GM18858 (cell line): ENCODE data around the gene THBS2.
"Not testable (repeated sequence)": the region's sequence is repeated elsewhere in the genome, so short reads cannot be mapped to it uniquely, and the experiment has no call there.

ENCODE experiments used
- ATAC-seq: cut with Tn5 transposase; IDR thresholded peaks from one replicate; pipeline ENCODE4 v1.9.1; 2021; ENCODE audit not compliant: unreplicated experiment

THBS2 gene

DNA sequence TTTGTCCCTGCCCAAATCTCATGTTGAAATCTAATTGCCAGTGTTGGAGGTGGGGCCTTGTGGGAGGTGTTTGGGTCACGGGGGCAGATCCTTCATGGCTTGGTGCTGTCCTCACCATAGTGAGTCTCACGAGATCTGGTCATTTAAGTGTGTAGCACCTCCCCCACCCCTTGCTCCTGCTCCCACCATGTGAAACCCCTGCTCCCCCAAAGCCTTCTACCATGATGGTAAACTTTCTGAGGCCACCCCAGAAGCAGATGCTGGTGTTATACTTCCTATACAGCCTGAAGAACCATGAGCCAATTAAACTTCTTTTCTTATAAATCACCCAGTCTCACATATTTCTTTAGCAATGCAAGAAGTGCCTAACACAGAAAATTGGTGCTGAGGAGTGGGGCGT, 19.9 kb upstream of the THBS2 start:
- ATAC-seq = no peak

DNA sequence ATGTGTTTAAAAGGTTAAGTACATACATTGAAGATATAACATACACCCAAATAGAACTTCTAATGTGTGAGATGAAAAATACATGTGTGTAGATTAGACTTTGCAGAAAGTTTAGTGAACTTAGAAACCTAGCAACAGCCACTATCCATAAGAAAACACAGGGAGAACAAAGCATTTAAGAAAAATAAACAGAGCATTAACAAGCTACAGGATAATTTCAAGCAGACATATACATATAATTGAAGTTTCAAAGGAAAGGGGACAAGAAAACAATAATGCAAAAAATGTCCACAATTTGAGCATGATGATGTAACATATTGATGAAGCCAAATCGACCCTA, 18.2 kb upstream of the THBS2 start:
- ATAC-seq = no peak

DNA sequence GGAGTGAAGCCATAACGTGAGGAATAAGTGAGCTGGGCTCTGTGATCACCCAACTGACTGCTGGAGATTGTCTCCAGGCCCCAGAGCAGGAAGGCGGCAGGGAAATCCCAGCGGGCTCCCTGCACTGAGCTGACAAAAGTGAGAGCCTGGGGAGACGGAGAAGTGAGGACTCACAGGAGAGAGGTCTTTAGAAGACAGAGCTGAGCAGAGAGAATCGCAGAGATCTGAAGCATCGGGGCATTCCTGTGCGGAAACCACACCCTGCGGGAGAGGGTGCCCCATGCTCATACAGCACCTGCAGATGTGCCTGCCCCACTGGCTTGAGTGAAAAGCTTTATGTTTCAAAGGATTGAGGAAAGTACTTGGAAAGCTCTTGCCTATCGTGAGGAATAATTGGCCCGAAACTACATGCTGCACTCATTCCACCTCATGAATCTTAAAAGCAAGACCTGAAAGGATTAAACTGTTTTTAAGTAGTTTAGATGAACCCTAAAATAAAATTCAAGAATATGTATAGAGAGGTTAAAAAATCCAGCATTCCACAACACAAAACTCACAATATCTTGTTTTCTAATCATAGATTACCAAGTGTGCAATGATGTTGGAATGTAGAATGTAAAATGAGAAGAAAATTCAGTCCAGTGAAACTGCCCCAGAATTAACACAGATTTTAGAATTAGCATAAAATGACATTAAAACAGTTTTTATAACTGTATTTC, 17.7 kb upstream of the THBS2 start:
- ATAC-seq = no peak

DNA sequence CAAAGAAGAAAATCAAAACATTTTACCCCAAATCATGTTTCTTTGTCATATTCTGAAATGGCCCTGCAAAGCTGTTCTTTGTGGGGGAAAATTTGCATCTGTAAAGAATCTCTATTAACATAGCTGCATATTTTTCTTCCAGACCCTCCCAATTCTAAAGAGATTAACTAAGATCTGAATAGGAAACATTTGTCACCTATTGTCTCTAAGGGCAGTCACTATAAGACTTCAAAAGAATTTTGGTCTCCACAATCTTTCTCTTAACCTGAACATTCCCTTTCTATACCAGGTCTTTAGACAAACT, 16.4 kb upstream of the THBS2 start:
- not testable (repeated sequence) for ATAC-seq

DNA sequence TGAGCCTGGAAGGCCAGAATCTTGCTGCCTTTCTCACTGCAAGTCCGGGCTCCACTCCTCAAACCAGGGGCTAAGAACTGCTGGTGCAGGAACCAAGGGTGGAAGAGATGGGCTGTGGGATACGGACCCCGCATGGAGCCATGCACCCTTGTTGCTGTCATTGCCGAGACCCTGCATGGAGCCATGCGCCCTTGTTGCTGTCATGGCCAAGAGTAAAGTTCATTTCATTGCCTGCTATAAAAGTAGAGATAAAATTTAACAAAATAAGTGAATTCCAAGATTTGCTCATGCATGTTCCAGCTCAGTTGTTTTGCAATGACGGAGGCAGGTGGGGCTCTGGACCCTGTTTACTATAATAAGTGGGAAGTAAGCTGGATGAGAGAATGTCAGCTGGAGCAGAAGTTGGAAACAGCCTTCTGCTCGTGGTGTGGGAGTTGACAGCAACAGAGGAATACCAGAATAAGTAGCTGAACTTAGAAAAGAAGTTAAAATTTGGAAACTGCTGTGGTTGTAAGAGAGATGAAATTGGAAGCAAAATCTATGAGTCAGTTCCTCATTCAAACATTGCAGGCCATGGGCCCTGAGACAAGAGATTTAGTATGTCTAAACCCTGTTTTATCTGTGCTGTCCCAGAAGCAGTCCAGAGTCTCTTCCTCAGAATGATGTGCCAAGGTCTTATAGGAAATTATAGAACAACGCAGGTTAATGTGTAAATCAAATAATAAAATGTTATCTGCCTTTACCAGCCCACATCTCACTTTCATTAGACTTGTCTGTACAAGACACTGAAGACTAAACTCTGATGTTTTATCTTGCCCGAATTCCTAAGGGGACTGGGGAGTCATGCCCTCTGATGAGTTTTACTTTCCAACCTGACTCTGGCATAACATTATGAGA, 15.8 kb upstream of the THBS2 start:
- ATAC-seq = no peak

DNA sequence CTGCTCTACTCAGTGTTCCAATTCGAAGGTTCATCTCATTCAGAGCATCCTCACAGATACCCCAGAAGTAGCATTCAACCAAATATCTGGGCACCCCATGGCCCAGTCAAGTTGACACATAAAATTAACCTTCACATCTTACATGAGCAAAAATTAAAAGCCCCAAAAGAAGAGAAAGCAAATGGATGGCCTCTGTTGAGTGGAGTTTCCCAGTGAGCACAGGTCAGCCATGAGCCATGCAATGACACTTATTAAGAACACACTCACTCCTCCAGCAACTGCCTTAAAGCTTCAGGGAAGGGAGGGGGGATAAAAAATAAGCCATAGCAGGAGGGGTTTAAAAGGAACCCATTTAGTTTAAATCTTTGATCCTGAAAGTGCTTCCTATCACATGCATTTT, 14.6 kb upstream of the THBS2 start:
- ATAC-seq = no peak

DNA sequence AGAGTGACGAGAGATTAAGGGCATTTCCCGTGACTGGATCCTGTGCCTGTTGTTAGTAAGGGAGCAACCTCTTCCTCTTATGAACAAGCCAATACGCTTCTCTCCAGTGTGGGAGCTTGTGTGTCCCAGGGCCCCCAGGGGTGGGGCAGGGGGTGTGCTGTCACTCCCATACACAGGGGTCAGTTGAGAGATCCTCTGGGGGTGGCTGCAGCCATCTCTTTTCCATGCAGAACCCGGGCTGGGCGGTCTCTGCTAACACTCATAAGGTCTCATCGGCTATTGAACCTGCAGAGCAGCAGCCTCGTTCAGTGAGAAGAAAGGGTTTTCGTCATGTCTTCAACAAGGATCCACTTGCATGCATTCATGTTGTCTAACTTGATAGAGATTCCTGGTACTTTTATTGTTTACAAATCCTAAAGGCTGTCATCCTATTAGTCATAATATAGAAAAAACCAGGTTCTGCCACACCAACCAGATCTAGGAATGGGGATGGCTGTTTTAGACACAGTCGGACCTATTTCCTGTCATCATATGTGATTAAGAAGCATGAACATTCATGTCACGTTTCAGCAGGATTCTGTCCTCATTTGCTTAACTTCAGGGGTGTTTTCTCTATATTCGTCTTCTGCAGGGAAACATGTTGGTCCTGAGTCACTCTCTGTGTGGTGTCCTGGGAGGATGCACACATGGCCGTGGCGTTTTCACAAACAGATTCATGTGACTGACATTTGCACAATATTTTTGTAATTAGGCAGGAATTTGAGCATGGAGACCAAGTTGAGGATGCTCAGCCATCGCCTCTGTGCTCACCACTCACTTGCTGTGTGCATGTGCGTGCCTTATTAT, 13.3 kb upstream of the THBS2 start:
- no peak for ATAC-seq

DNA sequence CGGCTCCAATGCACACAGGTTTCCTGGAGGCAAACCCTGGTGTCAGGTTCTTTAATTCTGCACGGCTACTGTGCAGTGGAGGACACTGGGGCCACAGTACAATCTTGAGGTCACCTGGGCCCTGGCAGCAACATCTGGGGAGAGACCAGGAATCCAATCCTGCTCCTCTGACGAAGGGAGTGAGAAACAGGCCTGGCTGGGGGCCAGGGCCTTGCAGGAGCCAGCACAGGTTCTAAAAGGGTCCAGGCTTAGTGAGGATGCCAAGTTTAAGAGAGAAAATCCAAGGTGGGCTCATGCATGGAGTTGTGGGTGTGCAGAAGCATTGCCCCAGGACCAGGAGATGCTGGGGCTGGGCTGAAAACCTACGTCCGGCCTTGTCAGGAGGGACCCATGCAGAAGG, 12.6 kb upstream of the THBS2 start:
- no peak for ATAC-seq

DNA sequence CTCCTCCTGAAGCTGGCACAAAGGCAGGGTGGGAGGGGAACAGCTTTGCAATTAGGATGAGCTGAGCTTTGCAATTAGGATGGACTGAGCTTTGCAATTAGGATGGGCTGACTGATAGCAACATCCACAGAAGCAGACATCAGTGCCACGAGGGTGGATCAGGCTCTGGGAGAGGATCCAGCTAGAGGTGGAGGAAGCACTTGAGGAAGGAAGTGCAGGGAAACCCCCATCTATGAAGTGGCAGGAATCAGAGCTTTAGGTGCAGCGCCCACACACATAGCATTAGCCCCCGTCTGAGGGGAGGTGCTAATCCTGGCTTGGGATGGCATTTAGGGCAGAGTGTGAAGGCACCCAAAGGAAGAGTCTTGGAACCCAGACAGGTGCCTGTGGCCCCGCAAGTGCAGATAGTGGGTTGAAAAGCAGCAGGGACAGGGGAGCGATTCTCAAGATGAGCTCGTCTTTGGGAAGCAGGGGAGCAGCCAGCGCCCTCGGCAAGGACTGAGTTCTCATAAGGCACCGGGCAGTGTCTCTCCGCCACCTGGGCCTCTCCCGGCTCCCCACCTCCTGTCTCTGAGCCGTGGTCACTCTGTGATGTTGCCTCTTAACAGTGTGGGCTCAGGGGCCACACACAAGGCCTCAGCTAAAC, 12.0 kb upstream of the THBS2 start:
- no peak for ATAC-seq

DNA sequence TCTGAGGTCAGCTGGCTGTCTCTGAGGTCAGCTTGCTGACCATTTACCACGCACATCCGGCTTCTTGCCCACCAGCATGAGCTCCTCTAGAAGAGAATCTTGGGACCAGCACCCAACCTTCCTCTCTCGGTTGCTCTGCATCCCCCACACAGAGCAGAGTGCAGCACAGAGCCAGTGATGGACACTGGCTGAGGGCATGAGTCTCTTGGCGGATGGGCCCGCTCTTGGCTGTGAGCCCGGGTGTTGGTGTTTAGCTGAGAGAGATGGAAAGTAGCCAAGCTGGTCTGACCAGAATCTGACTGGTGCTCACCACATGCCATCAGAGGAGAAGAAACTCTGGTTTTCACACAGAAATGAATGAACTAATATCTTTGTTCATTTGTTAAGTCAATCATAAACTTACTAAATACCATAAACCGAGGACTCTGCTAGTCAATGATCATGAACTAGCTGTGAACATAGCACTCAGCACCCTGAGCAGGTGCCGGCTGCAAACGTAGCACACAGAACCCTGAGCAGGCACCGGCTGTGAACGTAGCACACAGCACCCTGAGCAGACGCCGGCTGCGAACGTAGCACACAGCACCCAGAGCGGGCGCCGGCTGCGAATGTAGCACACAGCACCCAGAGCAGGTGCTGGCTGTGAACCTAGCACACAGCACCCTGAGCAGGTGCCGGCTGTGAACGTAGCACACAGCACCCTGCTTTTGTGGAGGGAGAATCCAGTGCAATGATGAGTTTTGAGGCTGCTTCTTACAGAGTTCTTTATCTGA, 10.4 kb upstream of the THBS2 start:
- no peak for ATAC-seq

DNA sequence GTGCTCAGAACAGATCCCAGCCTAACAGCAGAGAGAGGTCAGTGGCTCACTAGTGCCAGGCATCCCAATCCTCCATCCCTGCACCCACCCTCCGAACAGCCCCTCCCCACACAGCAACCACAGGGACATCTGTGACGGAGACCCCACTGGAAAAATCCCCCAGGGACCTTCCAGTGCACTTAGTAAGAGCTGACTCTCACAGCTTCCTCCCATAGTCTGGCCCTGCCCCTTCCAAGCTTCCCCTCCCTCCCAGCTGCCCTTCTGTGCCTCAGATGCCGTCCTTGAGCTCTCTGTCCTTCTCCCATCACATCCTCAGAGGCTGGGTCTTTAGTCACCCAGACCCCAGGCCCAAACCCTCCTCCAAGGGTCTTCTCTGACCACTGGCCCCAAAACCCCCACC, 9.7 kb upstream of the THBS2 start:
- no peak for ATAC-seq

DNA sequence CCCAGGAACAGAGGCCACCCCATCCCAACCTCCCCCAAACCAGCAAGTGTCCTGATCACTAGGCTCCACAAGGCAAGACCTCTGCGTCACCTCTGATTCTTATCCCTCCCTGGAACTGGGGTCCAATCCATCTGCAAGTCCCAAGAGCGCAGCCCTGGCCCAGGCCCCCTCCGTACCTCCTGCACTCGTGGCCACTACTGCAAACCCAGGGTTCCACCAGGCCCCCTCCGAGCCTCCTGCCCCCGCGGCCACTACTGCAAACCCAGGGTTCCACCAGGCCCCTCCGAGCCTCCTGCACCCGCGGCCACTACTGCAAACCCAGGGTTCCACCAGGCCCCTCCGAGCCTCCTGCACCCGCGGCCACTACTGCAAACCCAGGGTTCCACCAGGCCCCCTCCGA, 9.0 kb upstream of the THBS2 start:
- not testable (repeated sequence) for ATAC-seq

DNA sequence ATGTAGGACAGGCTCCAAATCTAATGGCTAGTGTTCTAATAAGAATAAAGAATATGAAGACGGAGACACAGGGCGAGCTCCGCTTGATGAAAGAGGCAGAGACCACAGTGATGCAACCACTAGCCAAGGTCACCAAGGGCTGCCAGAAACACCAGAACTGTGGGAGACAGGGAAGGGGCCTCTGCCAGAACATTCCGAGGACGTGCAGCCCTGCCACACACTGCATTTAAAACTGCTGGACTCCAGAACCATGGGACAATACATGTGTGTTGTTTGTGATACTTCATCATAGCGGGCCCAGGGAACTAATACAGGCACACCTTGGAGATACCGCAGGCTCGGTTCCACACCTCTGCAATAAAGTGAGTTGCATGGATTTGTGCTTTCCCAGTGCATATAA, 2.9 kb upstream of the THBS2 start:
- no peak for ATAC-seq

DNA sequence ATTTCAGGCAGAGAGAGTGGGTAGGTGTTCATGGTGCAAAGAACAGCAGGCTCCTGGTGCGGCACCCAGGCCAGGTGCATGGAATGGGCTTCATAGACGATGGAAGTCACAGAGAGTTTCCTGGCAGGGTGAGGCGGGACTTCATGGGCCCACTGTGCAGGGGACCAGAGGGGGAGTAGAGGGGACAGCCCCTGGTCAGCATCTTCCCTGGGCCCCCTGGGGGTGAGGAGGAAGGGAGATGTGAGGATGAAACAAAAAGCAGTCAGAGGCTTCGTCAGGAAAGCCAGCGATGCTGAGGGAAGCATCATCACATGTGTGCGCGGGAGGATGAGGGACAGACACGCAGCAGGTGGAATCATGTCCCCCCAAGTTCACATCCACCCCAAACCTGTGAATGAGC, 2.4 kb upstream of the THBS2 start:
- ATAC-seq = no peak

DNA sequence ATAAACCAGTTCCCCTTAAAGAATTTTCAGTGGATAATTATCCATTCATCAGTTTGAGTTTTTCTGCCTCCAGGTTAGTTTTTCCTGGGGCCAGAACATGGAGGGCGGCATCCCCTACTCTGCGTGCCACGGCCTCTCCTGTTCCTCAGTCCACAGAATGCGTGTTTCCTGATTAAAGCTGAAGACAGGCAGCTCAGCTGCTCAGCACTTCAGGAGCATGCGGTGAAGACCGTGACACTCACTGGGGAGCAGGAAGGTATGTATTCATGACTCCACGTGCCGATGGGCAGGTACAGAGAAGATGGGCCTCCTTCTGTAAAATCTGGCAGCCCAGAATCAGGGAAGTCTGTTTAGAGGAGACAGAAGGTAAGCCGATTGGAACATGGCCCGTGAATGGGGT, 2.0 kb upstream of the THBS2 start:
- no peak for ATAC-seq

DNA sequence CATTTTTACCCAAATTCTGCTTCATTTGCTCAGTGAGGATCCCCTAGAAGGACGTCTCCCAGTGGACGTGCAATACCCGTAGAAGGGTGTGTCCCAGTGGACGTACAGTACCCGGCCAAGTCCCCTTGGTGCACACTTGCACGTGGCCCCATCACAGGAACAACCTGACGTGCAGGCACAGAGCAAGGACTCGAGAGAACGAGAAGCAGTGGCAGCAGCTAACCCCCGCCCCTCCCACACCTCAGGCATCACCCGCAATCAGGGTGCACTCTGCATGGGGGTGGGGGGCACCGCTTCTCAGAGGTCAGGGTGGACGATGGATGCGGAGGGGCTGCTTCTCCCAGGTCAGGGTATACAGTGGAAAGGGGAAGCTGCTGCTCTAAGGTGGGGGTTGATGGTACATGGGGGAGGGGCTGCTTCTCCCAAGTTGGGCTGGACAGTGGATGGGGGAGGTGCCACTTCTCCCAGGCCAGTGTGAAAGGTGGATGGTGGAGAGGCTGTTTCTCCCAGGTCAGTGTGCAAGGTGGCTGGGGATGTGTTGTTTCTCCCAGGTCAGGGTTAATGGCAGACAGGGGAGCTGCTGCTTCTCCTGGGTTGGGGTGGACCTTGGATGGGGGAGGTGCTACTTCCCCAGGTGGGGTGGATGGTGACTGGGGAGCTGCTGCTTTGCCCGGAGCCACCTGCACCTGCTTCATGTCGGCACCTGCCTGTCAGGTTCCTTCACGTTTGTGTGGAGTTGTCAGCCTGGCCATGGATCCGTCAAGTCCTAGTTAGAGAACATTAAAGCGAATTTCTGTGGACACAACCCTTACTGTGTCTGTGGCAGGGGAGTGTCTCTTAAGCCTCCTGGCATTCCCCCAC, 1.0 kb upstream of the THBS2 start:
- ATAC-seq = no peak

DNA sequence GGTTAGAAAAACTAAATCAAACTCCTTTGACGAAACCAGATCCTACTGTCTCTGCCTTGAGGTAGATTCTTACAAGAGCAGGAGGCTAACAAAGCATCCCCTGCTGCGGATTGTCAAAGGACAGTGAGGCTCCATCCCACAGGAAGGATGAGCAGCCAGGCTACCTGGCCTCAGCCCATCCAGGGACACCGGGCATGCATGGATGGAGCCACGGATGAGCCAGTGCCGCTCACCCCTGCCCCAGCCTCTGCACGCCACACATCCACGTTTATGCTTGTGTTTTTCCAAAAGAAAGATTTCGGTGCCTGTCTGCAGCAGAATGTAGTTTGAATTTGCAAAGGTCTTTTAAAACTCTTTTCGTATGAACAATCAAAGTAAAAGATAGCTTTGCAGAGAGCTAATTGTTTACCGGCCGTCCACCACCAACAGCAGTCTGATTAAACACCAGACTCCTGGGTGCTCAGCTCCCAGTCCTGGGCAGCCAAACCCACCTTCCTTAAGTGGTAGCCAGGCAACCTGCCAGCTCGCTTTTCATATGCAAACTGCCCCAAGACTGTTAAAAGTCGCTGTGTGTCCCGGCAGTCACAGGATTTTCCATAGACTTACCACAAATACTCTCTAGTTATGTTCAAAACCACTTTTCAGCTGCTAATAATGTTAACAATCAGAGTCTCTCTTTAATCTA, 999 bp downstream of the THBS2 start:
- no peak for ATAC-seq

DNA sequence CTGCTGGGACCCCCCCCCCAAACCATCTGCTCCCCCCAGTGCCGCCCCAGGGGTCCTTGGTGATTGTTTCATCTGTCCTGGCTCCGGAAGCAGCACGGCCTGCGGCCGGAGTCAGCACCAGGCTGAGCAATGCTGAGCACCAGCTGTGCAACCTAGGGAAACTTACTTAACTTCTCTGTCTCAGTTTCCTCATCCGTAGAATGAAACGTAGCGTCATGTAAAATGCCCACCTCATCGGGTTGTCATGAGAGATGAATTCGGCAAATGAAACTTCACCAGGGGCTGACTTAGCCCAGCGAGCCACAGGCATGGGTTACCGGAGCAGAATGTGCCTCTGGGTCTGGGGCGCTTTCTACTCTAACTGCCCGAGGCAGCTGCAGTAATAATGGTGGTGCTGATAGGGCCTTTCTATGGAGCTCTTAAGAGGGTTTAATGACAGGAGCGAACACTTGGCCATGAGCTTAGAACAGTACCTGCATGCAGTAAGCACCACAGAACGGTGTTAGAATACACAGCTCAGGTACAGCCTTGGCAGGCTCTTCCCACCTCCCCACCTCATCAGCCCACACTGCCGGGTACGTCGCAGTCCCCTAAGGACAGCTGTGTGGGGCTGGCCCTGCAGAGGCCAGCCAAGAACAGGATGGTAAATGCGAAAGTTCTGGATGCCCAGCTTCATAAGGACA, 1.7 kb downstream of the THBS2 start:
- no peak for ATAC-seq
